ENCODE measurements around the gene STRIT1. TPM values are rescaled to one million over a fixed set of nuclear protein-coding genes. Genes with fewer than 3 reads are reported as not detected.
"Not testable (repeated sequence)": the region's sequence is repeated elsewhere in the genome, so short reads cannot be mapped to it uniquely, and the experiment has no call there.

Gene STRIT1
- total RNA-seq, 1 experiment from 2014 or later, result not detected

DNA sequence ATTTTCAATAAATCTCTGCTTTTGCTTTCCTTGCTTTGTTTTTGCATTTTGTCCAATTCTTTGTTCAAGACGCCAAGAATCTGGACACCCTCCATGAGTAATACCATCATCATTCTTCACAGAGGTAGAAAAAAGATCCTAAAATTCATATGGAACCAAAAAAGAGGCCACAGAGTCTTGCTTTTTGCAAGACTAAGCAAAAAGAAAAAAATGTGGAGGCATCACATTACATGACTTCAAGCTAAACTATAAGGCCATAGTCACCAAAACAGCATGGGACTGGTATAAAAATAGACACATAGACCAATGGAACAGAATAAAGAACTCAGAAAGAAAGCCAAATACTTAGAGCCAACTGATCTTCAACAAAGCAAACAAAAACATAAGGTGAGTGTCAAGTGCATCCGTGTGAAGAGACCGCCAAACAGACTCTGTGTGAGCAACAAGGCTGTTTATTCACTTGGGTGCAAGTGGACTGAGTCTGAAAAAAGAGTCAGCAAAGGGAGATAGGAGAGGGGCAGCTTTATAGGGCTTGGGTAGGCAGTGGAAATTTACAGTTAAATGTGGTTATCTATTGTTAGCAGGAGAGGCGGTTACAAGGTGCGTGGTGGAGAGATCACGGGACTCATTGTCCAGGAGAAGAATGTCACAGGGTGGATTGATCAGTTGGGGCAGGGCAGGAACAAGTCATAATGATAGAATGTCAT lies 10.9 kb downstream of the STRIT1 start:
- Histone ChIP-seq H3K27ac (ENCODE audit: low read length) (no peak overlapping the region), H2AFZ (ENCODE audit: low read length) (no peak overlapping the region)
- BruUV-seq (replicated peaks), result no TSS peak

DNA sequence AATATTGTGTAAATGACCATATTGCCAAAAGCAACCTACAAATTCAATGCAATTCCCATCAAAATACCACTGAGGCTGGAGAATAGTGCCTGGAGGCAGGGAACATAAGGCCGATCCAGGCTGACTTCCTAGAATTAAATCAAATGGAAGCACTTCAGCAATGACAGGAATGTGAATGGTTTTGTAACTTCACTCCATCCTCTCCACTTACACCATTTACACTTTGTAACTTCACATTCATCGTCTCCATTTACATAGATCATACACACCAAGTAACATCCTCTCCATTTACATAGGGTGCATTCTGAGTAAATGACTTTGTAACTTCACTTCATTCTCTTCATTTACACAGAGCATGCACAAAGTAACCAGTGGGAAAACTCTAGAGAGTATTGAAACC lies 11.6 kb downstream of the STRIT1 start:
- Histone ChIP-seq H3K4me2 (ENCODE audit: low read length) (no peak overlapping the region), H3K27me3 (ENCODE audit: low read length) (no peaks in the 10 kb centered on the region), H3K36me3 (ENCODE audit: low read depth, low read length) (no peaks in the 10 kb centered on the region), H3F3A (ENCODE audit: low read length, unreplicated experiment) (no peaks in the 10 kb centered on the region), H3K4me3 (ENCODE audit: low read length) (no peak overlapping the region), H3K4me1 (ENCODE audit: insufficient read depth, low read length) (peaks cover 7% of the 10 kb centered on the region; the same call in 1 of the 2 replicates), H3K9me3 (ENCODE audit: low read length) (no peaks in the 10 kb centered on the region), H4K20me1 (ENCODE audit: low read length) (no peaks in the 10 kb centered on the region), H2AFZ (ENCODE audit: low read length) (no peak overlapping the region), H3K79me2 (ENCODE audit: low read length) (no peaks in the 10 kb centered on the region), H3K9ac (ENCODE audit: low read length) (no peak overlapping the region), H3K9me2 (replicated peaks; ENCODE audit: low read length) (no peaks in the 10 kb centered on the region), H3K27ac (ENCODE audit: low read length) (no peak overlapping the region)
- ChIA-PET POLR2A (ENCODE audit: unreplicated experiment) (no interaction called here), CTCF (no interaction called here)
- no peak for DNase-seq
- no peak for TF ChIP-seq EZH2 (IDR thresholded peaks at IDR 0.05; ENCODE audit: low read length, unreplicated experiment)
- no peak for TF ChIP-seq EZH2phosphoT487 (IDR thresholded peaks at IDR 0.05; ENCODE audit: borderline replicate concordance, low read length)
- TF ChIP-seq, protein P1, sequence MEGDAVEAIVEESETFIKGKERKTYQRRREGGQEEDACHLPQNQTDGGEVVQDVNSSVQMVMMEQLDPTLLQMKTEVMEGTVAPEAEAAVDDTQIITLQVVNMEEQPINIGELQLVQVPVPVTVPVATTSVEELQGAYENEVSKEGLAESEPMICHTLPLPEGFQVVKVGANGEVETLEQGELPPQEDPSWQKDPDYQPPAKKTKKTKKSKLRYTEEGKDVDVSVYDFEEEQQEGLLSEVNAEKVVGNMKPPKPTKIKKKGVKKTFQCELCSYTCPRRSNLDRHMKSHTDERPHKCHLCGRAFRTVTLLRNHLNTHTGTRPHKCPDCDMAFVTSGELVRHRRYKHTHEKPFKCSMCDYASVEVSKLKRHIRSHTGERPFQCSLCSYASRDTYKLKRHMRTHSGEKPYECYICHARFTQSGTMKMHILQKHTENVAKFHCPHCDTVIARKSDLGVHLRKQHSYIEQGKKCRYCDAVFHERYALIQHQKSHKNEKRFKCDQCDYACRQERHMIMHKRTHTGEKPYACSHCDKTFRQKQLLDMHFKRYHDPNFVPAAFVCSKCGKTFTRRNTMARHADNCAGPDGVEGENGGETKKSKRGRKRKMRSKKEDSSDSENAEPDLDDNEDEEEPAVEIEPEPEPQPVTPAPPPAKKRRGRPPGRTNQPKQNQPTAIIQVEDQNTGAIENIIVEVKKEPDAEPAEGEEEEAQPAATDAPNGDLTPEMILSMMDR (conservative IDR thresholded peaks at IDR 0.05; ENCODE audit: low read depth, low read length), result no peak
- BruUV-seq (replicated peaks), result no TSS peak
- no peak for ATAC-seq
- intact Hi-C loops (cut with micrococcal nuclease), result no loop called here

More for the DNA sequence above, 10.9 kb downstream of the STRIT1 start:
- H3K9ac ChIP-seq (ENCODE audit: low read length), result no peak overlapping the region
- ChIA-PET POLR2A (ENCODE audit: unreplicated experiment) (no interaction called here), CTCF (no interaction called here)
- no peak overlapping the region for H3K4me2 ChIP-seq (ENCODE audit: low read length)
- no peaks in the 10 kb centered on the region for H3K79me2 ChIP-seq (ENCODE audit: low read length)
- H3F3A ChIP-seq (ENCODE audit: low read length, unreplicated experiment), result no peaks in the 10 kb centered on the region
- peak; percentile 34 for DNase-seq
- intact Hi-C loops (cut with micrococcal nuclease), result no loop called here
- no peaks in the 10 kb centered on the region for H4K20me1 ChIP-seq (ENCODE audit: low read length)
- peaks cover 7% of the 10 kb centered on the region; the same call in 1 of the 2 replicates for H3K4me1 ChIP-seq (ENCODE audit: insufficient read depth, low read length)
- no peaks in the 10 kb centered on the region for H3K9me2 ChIP-seq (replicated peaks; ENCODE audit: low read length)
- no peaks in the 10 kb centered on the region for H3K9me3 ChIP-seq (ENCODE audit: low read length)
- ATAC-seq, result no peak
- TF ChIP-seq EZH2phosphoT487 (IDR thresholded peaks at IDR 0.05; ENCODE audit: borderline replicate concordance, low read length) (no peak), EZH2 (IDR thresholded peaks at IDR 0.05; ENCODE audit: low read length, unreplicated experiment) (no peak)
- TF ChIP-seq, protein P1 (conservative IDR thresholded peaks at IDR 0.05; ENCODE audit: low read depth, low read length), result no peak
- H3K27me3 ChIP-seq (ENCODE audit: low read length), result no peaks in the 10 kb centered on the region
- H3K4me3 ChIP-seq (ENCODE audit: low read length), result no peak overlapping the region
- no peaks in the 10 kb centered on the region for H3K36me3 ChIP-seq (ENCODE audit: low read depth, low read length)

DNA sequence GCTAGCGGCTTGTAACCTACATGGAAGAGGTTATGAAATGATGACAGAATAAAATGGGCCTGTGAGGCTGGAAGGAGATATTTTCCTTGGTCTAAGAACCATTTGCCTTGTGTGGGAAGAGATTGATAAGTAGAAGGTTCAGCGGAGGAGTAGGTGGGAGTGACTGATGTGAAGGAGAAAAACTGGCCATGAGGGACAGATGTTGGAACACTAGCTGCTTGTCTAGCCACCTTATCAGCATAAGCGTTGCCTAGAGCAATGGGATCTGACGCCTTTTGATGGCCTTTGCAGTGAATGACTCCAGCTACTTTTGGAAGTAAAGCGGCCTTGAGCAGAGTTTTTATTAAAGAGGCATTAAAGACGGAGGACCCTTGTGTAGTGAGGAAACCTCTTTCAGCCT lies 17.4 kb downstream of the STRIT1 start:
- BruUV-seq (replicated peaks); intact Hi-C loops (cut with micrococcal nuclease): not testable (repeated sequence)

GRCh38 chr3:155275159-155275754 lies 18.2 kb downstream of the STRIT1 start:
- BruUV-seq (replicated peaks); H3K79me2 ChIP-seq (ENCODE audit: low read length); H3K9ac ChIP-seq (ENCODE audit: low read length); H2AFZ ChIP-seq (ENCODE audit: low read length); H3K4me2 ChIP-seq (ENCODE audit: low read length); intact Hi-C loops (cut with micrococcal nuclease); H3K27ac ChIP-seq (ENCODE audit: low read length); H3K9me3 ChIP-seq (ENCODE audit: low read length); H3K36me3 ChIP-seq (ENCODE audit: low read depth, low read length); CTCF ChIA-PET; H3F3A ChIP-seq (ENCODE audit: low read length, unreplicated experiment); ATAC-seq; H4K20me1 ChIP-seq (ENCODE audit: low read length); H3K9me2 ChIP-seq (replicated peaks; ENCODE audit: low read length); POLR2A ChIA-PET (ENCODE audit: unreplicated experiment); H3K27me3 ChIP-seq (ENCODE audit: low read length); DNase-seq; H3K4me3 ChIP-seq (ENCODE audit: low read length): not testable (repeated sequence)
- peaks cover 15% of the 10 kb centered on the region for H3K4me1 ChIP-seq (ENCODE audit: insufficient read depth, low read length)

More for the DNA sequence above, 17.4 kb downstream of the STRIT1 start:
- H3K9me3 ChIP-seq (ENCODE audit: low read length); H3K36me3 ChIP-seq (ENCODE audit: low read depth, low read length); H2AFZ ChIP-seq (ENCODE audit: low read length); H3K9ac ChIP-seq (ENCODE audit: low read length); H3K4me1 ChIP-seq (ENCODE audit: insufficient read depth, low read length); H3F3A ChIP-seq (ENCODE audit: low read length, unreplicated experiment); H3K27me3 ChIP-seq (ENCODE audit: low read length); ATAC-seq; POLR2A ChIA-PET (ENCODE audit: unreplicated experiment); H3K4me2 ChIP-seq (ENCODE audit: low read length); H3K27ac ChIP-seq (ENCODE audit: low read length); H3K4me3 ChIP-seq (ENCODE audit: low read length); DNase-seq; H4K20me1 ChIP-seq (ENCODE audit: low read length); H3K9me2 ChIP-seq (replicated peaks; ENCODE audit: low read length); H3K79me2 ChIP-seq (ENCODE audit: low read length); CTCF ChIA-PET: not testable (repeated sequence)

DNA sequence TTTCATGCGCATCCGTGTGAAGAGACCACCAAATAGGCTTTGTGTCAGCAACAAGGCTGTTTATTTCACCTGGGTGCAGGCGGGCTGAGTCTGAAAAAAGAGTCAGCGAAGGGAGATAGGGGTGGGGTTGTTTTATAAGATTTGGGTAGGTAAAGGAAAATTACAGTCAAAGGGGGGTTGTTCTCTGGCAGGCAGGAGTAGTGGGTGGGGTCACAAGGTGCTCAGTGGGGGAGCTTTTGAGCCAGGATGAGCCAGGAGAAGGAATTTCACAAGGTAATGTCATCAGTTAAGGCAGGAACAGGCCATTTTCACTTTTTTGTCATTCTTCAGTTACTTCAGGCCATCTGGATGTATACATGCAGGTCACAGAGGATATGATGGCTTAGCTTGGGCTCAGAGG lies 19.0 kb downstream of the STRIT1 start:
- H3K9ac ChIP-seq (ENCODE audit: low read length); H3F3A ChIP-seq (ENCODE audit: low read length, unreplicated experiment); H4K20me1 ChIP-seq (ENCODE audit: low read length); CTCF ChIA-PET; DNase-seq; ATAC-seq; H3K27ac ChIP-seq (ENCODE audit: low read length); H3K9me2 ChIP-seq (replicated peaks; ENCODE audit: low read length); POLR2A ChIA-PET (ENCODE audit: unreplicated experiment); H3K4me3 ChIP-seq (ENCODE audit: low read length); H3K9me3 ChIP-seq (ENCODE audit: low read length); BruUV-seq (replicated peaks); H3K79me2 ChIP-seq (ENCODE audit: low read length); H3K27me3 ChIP-seq (ENCODE audit: low read length); intact Hi-C loops (cut with micrococcal nuclease); H3K4me2 ChIP-seq (ENCODE audit: low read length); H2AFZ ChIP-seq (ENCODE audit: low read length); H3K36me3 ChIP-seq (ENCODE audit: low read depth, low read length): not testable (repeated sequence)
- H3K4me1 ChIP-seq (ENCODE audit: insufficient read depth, low read length), result peaks cover 23% of the 10 kb centered on the region
